Naive thymus-derived CD4-positive, alpha-beta T cell (primary cell): Measurements from ENCODE around the gene MRGPRD. TPM values are rescaled to one million over a fixed set of nuclear protein-coding genes. Genes with fewer than 3 reads are reported as not detected.

ENCODE experiments used
- ATAC-seq: fragments of 150-1000 bp; cut with Tn5 transposase; 2 replicates; pipeline ENCODE4 v1.10.0; 2021; ENCODE audit warnings: mild to moderate bottlenecking, moderate library complexity
- CTCF ChIA-PET: fragments of 350-600 bp; sonication (Branson Sonifier 250); formaldehyde crosslinking; loops from one replicate; lab custom pipeline; 2021; ENCODE audit warnings: antibody characterized with exemption; lab: Charles Lee
- POLR2A ChIA-PET: fragments of 350-600 bp; sonication (Branson Sonifier 250); formaldehyde crosslinking; loops from one replicate; lab custom pipeline; 2021; ENCODE audit warnings: antibody characterized with exemption, inconsistent platforms; lab: Charles Lee
- DNase-seq, 9 donors: peaks; one replicate each; pipeline versions ENCODE4 v3.0.0 to v3.0.0-alpha.2; 2020 to 2022; ENCODE audit warnings: mixed read lengths in 1 of 9
- H3K27ac ChIP-seq: one replicate; pipeline ENCODE4 v1.7.0; 2013; ENCODE audit warnings: mild to moderate bottlenecking, low read depth, low read length, moderate library complexity
- H3K27me3 ChIP-seq, 2 donors: one replicate each; pipeline ENCODE4 v1.7.0; 2013; ENCODE audit warnings: low read length in 2 of 2, mild to moderate bottlenecking in 2 of 2, moderate library complexity in 2 of 2; ENCODE audit not compliant: control insufficient read depth in 2 of 2, insufficient read depth in 2 of 2
- H3K36me3 ChIP-seq, 3 experiments: 1 replicate in 2 of 3; 2 replicates in 1 of 3; pipeline ENCODE4 v1.7.0; 2013; ENCODE audit warnings: low read length in 3 of 3, mild to moderate bottlenecking in 3 of 3, moderate library complexity in 1 of 3; ENCODE audit not compliant: insufficient read depth in 3 of 3, control insufficient read depth in 2 of 3
- H3K4me1 ChIP-seq, 2 donors: one replicate each; pipeline ENCODE4 v1.7.0; 2013; ENCODE audit warnings: low read length in 2 of 2, mild to moderate bottlenecking in 2 of 2, moderate library complexity in 1 of 2; ENCODE audit not compliant: control insufficient read depth in 2 of 2, insufficient read depth in 2 of 2
- H3K4me3 ChIP-seq: 2 replicates; pipeline ENCODE4 v1.7.0; 2013; ENCODE audit warnings: mild to moderate bottlenecking, low read length
- H3K9me3 ChIP-seq, 3 experiments: 1 replicate in 2 of 3; 2 replicates in 1 of 3; pipeline ENCODE4 v1.7.0; 2013; ENCODE audit warnings: low read length in 3 of 3; ENCODE audit not compliant: control insufficient read depth in 2 of 3
- H3K27ac Mint-ChIP-seq, 9 donors: one replicate each; pipeline ENCODE4 v1.8.0; 2020 to 2022; ENCODE audit warnings: mixed read lengths in 9 of 9, mild to moderate bottlenecking in 8 of 9, moderate library complexity in 5 of 9, inconsistent platforms in 2 of 9
- H3K27me3 Mint-ChIP-seq, 5 donors: one replicate each; pipeline ENCODE4 v1.8.0; 2021 to 2022; ENCODE audit warnings: mixed read lengths in 5 of 5, mild to moderate bottlenecking in 1 of 5
- H3K36me3 Mint-ChIP-seq, 5 donors: one replicate each; pipeline ENCODE4 v1.8.0; 2020 to 2022; ENCODE audit warnings: mixed read lengths in 5 of 5, mild to moderate bottlenecking in 3 of 5, inconsistent platforms in 1 of 5
- H3K4me1 Mint-ChIP-seq, 7 donors: one replicate each; pipeline ENCODE4 v1.8.0; 2020 to 2022; ENCODE audit warnings: mixed read lengths in 7 of 7, mild to moderate bottlenecking in 3 of 7, inconsistent platforms in 1 of 7
- H3K4me3 Mint-ChIP-seq, 10 donors: one replicate each; pipeline ENCODE4 v1.8.0; 2020 to 2022; ENCODE audit warnings: mild to moderate bottlenecking in 10 of 10, mixed read lengths in 10 of 10, moderate library complexity in 6 of 10, inconsistent platforms in 2 of 10
- H3K9me3 Mint-ChIP-seq, 11 donors: one replicate each; pipeline ENCODE4 v1.8.0; 2020 to 2022; ENCODE audit warnings: mixed read lengths in 11 of 11, mild to moderate bottlenecking in 4 of 11, inconsistent platforms in 1 of 11, moderate library complexity in 1 of 11
- intact Hi-C, 2 donors: fragments of 100-400 bp; cut with micrococcal nuclease; formaldehyde crosslinking; loops; one replicate each; pipeline ENCODE4 v1.15.1; 2023
- polyA plus RNA-seq, 2 donors: library from polyadenylated mRNA; unstranded; fragments of 300-500 nt; fragmentation: Illumina TruSeq; gene quantifications; one replicate each; pipeline ENCODE4 v1.2.3, GENCODE V29; 2021
- total RNA-seq, 6 experiments: library from RNA in 5 of 6; stranded (reverse) in 5 of 6; gene quantifications; 1 replicate in 5 of 6; 2 replicates in 1 of 6; pipeline ENCODE4 v1.2.3 and lab custom pipeline; 2021 to 2026

The MRGPRD gene
- total and polyA plus RNA-seq, 7 experiments from 2014 or later, result 0.25 TPM; not detected in 6

- ATAC-seq (no peak), DNase-seq (no peak)
- Mint-ChIP-seq H3K27me3 (no peaks in the 10 kb centered on the region), H3K9me3 (no peaks in the 10 kb centered on the region), H3K36me3 (peaks cover 0 to 22% (median 0%) of the 10 kb centered on the region in 5 donors), H3K4me3 (no peak overlapping the region), H3K4me1 (peaks cover 0 to 2% (median 0%) of the 10 kb centered on the region in 7 donors), H3K27ac (peak overlapping the region in 2 of 9 donors; percentile 20 to 52)
- H3K4me3 ChIP-seq, result no peak overlapping the region
- ChIA-PET POLR2A (no interaction called here), CTCF (interaction anchor here (1.0 kb wide), 1 partner anchor 24 kb away, joined by 3 read pairs; no protein-coding TSS in a partner anchor)
- no peaks in the 10 kb centered on the region for H3K4me1 ChIP-seq
- no peak overlapping the region for H3K27ac ChIP-seq
- no peaks in the 10 kb centered on the region for H3K27me3 ChIP-seq
- peaks cover 0 to 44% (median 0%) of the 10 kb centered on the region in 3 experiments for H3K36me3 ChIP-seq
- no peaks in the 10 kb centered on the region for H3K9me3 ChIP-seq
- intact Hi-C loops, result no loop called here
Measured at GRCh38 chr11:68941324-68942094, 39.3 kb downstream of the MRGPRD start.

GRCh38 chr11:68940651-68941323 lies 40.0 kb downstream of the MRGPRD start:
- intact Hi-C loops, result no loop called here
- Histone ChIP-seq H3K4me1 (no peaks in the 10 kb centered on the region), H3K27me3 (no peaks in the 10 kb centered on the region), H3K9me3 (no peaks in the 10 kb centered on the region), H3K36me3 (peaks cover 0 to 52% (median 5%) of the 10 kb centered on the region in 3 experiments), H3K27ac (no peak overlapping the region), H3K4me3 (no peak overlapping the region)
- peaks cover 0 to 22% (median 0%) of the 10 kb centered on the region in 5 donors for H3K36me3 Mint-ChIP-seq
- H3K4me3 Mint-ChIP-seq, result no peak overlapping the region
- no peaks in the 10 kb centered on the region for H3K9me3 Mint-ChIP-seq
- CTCF ChIA-PET, result interaction anchor here (1.0 kb wide), 1 partner anchor 25 kb away, joined by 3 read pairs; no protein-coding TSS in a partner anchor
- DNase-seq, result no peak
- no peak for ATAC-seq
- H3K4me1 Mint-ChIP-seq, result peaks cover 0 to 2% (median 0%) of the 10 kb centered on the region in 7 donors
- H3K27ac Mint-ChIP-seq, result no peak overlapping the region
- POLR2A ChIA-PET, result no interaction called here
- H3K27me3 Mint-ChIP-seq, result no peaks in the 10 kb centered on the region

- CTCF ChIA-PET, result interaction anchor here (1.0 kb wide), 1 partner anchor 26 kb away, joined by 3 read pairs; no protein-coding TSS in a partner anchor
- Histone ChIP-seq H3K4me1 (no peaks in the 10 kb centered on the region), H3K27ac (no peak overlapping the region), H3K4me3 (no peak overlapping the region), H3K36me3 (peaks cover 0 to 61% (median 5%) of the 10 kb centered on the region in 3 experiments), H3K27me3 (no peaks in the 10 kb centered on the region), H3K9me3 (no peaks in the 10 kb centered on the region)
- no peaks in the 10 kb centered on the region for H3K9me3 Mint-ChIP-seq
- no peak overlapping the region for H3K4me3 Mint-ChIP-seq
- H3K4me1 Mint-ChIP-seq, result peaks cover 0 to 2% (median 0%) of the 10 kb centered on the region in 7 donors
- intact Hi-C loops, result no loop called here
- POLR2A ChIA-PET, result no interaction called here
- peak overlapping the region in 1 of 9 donors; percentile 25 for H3K27ac Mint-ChIP-seq
- DNase-seq, result no peak
- peaks cover 0 to 27% (median 3%) of the 10 kb centered on the region in 5 donors for H3K36me3 Mint-ChIP-seq
- no peaks in the 10 kb centered on the region for H3K27me3 Mint-ChIP-seq
- no peak for ATAC-seq
Measured at GRCh38 chr11:68939583-68940555, 40.9 kb downstream of the MRGPRD start.

- CTCF ChIA-PET, result no interaction called here
- H3K27ac Mint-ChIP-seq, result no peak overlapping the region
- no peaks in the 10 kb centered on the region for H3K9me3 ChIP-seq
- H3K36me3 Mint-ChIP-seq, result peaks cover 0 to 27% (median 3%) of the 10 kb centered on the region in 5 donors
- H3K27me3 Mint-ChIP-seq, result no peaks in the 10 kb centered on the region
- H3K36me3 ChIP-seq, result peaks cover 0 to 70% (median 5%) of the 10 kb centered on the region in 3 experiments
- no peaks in the 10 kb centered on the region for H3K27me3 ChIP-seq
- H3K9me3 Mint-ChIP-seq, result no peaks in the 10 kb centered on the region
- intact Hi-C loops, result no loop called here
- H3K4me1 Mint-ChIP-seq, result peaks cover 0 to 2% (median 0%) of the 10 kb centered on the region in 7 donors
- H3K4me3 ChIP-seq, result no peak overlapping the region
- H3K4me3 Mint-ChIP-seq, result no peak overlapping the region
- no peaks in the 10 kb centered on the region for H3K4me1 ChIP-seq
- POLR2A ChIA-PET, result no interaction called here
- DNase-seq (no peak), ATAC-seq (no peak)
- H3K27ac ChIP-seq, result no peak overlapping the region
Measured at GRCh38 chr11:68938816-68939582, 41.8 kb downstream of the MRGPRD start.

- Mint-ChIP-seq H3K9me3 (no peaks in the 10 kb centered on the region), H3K27me3 (no peaks in the 10 kb centered on the region), H3K36me3 (peaks cover 0 to 31% (median 3%) of the 10 kb centered on the region in 5 donors), H3K4me3 (no peak overlapping the region), H3K4me1 (peaks cover 0 to 2% (median 0%) of the 10 kb centered on the region in 7 donors), H3K27ac (no peak overlapping the region)
- CTCF ChIA-PET, result no interaction called here
- ATAC-seq, result no peak
- no peak overlapping the region for H3K4me3 ChIP-seq
- H3K27ac ChIP-seq, result no peak overlapping the region
- no peaks in the 10 kb centered on the region for H3K4me1 ChIP-seq
- intact Hi-C loops, result no loop called here
- H3K9me3 ChIP-seq, result no peaks in the 10 kb centered on the region
- no peak for DNase-seq
- H3K36me3 ChIP-seq, result peaks cover 0 to 79% (median 5%) of the 10 kb centered on the region in 3 experiments
- POLR2A ChIA-PET, result no interaction called here
- no peaks in the 10 kb centered on the region for H3K27me3 ChIP-seq
Measured at GRCh38 chr11:68938088-68938487, 42.7 kb downstream of the MRGPRD start.
